CD4-positive, CD25-positive, alpha-beta regulatory T cell (primary cell): ENCODE data around the gene HOXA10. TPM values are rescaled to one million over a fixed set of nuclear protein-coding genes. Genes with fewer than 3 reads are reported as not detected.

Experiments
- ATAC-seq, 2 donors: fragments of 150-1000 bp; cut with Tn5 transposase; one replicate each; pipeline ENCODE4 v1.10.0; 2021; ENCODE audit warnings: low read depth in 2 of 2, moderate number of reproducible peaks in 2 of 2, moderate library complexity in 1 of 2
- DNase-seq, 3 donors: peaks; one replicate each; pipeline versions ENCODE4 v3.0.0 to v3.0.0-alpha.2; 2012 to 2022; ENCODE audit warnings: mixed read lengths in 1 of 3
- H3K27ac ChIP-seq: one replicate; pipeline ENCODE4 v1.7.0; 2013; ENCODE audit warnings: mild to moderate bottlenecking, low read length; ENCODE audit not compliant: insufficient read depth, poor library complexity, severe bottlenecking
- H3K27me3 ChIP-seq: one replicate; pipeline ENCODE4 v1.7.0; 2013; ENCODE audit warnings: low read length; ENCODE audit not compliant: control insufficient read depth, insufficient read depth
- H3K36me3 ChIP-seq: one replicate; pipeline ENCODE4 v1.7.0; 2013; ENCODE audit warnings: mild to moderate bottlenecking, low read length, moderate library complexity; ENCODE audit not compliant: control insufficient read depth, insufficient read depth
- H3K4me1 ChIP-seq: 2 replicates; pipeline ENCODE4 v1.7.0; 2013; ENCODE audit warnings: mild to moderate bottlenecking, low read length; ENCODE audit not compliant: insufficient read depth, control insufficient read depth, poor library complexity, severe bottlenecking
- H3K4me3 ChIP-seq: one replicate; pipeline ENCODE4 v1.7.0; 2013; ENCODE audit warnings: low read depth, mild to moderate bottlenecking, low read length, moderate library complexity
- H3K9me3 ChIP-seq, 2 experiments: 1 replicate in 1 of 2; 2 replicates in 1 of 2; pipeline ENCODE4 v1.7.0; 2013; ENCODE audit warnings: low read length in 2 of 2, mild to moderate bottlenecking in 1 of 2, moderate library complexity in 1 of 2; ENCODE audit not compliant: control insufficient read depth in 2 of 2
- H3K27ac Mint-ChIP-seq, 3 donors: one replicate each; pipeline ENCODE4 v1.8.0; 2020 to 2022; ENCODE audit warnings: mild to moderate bottlenecking in 3 of 3, mixed read lengths in 3 of 3, moderate library complexity in 2 of 3
- H3K27me3 Mint-ChIP-seq: one replicate; pipeline ENCODE4 v1.8.0; 2022; ENCODE audit warnings: mild to moderate bottlenecking, mixed read lengths
- H3K36me3 Mint-ChIP-seq: one replicate; pipeline ENCODE4 v1.8.0; 2020; ENCODE audit warnings: mixed read lengths
- H3K4me1 Mint-ChIP-seq, 4 donors: one replicate each; pipeline ENCODE4 v1.8.0; 2020 to 2022; ENCODE audit warnings: mixed read lengths in 4 of 4, mild to moderate bottlenecking in 1 of 4
- H3K4me3 Mint-ChIP-seq, 4 donors: one replicate each; pipeline ENCODE4 v1.8.0; 2020 to 2022; ENCODE audit warnings: mild to moderate bottlenecking in 4 of 4, mixed read lengths in 4 of 4, moderate library complexity in 3 of 4
- H3K9me3 Mint-ChIP-seq, 7 donors: one replicate each; pipeline ENCODE4 v1.8.0; 2020 to 2022; ENCODE audit warnings: mixed read lengths in 7 of 7, mild to moderate bottlenecking in 3 of 7, moderate library complexity in 2 of 7
- polyA plus RNA-seq, 4 donors: library from polyadenylated mRNA; unstranded; fragments of 300-500 nt; fragmentation: Illumina TruSeq; gene quantifications; one replicate each; pipeline ENCODE4 v1.2.3, GENCODE V29; 2021
- total RNA-seq: library from RNA; stranded (reverse); gene quantifications from one replicate; pipeline ENCODE4 v1.2.3, GENCODE V29; 2022

The HOXA10 gene
- total and polyA plus RNA-seq, 5 donors from 2014 or later = 0.35 TPM; not detected in 4

DNA sequence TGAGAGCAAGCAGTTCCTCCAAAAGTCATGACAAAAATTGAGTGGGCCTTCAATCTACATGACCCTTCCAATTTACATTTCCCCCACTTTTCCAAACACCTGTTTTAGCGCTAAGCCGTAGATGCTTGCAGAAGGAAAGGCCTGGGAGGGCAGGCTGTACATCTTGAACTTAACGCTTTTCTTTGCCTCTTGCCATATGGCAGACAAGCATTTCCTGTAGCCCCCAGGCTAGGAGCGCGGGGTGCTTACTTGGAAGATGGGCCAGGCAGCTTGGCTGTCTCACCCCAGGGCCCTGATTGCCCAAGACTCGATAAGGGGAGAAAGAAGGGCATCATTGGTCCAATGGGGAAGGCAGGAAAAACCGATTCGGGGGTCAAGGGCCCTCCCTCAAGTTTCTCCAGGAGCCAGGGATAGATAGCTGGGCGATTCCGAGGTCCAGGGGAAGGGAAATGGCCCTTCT is 1.8 kb downstream of the HOXA10 start:
- DNase-seq = no peak
- H3K36me3 ChIP-seq = no peaks in the 10 kb centered on the region
- Mint-ChIP-seq H3K27me3 (peaks cover 74% of the 10 kb centered on the region), H3K9me3 (peaks cover 0 to 11% (median 0%) of the 10 kb centered on the region in 7 donors), H3K4me1 (peaks cover 10 to 42% (median 13%) of the 10 kb centered on the region in 4 donors), H3K27ac (peak overlapping the region in 1 of 3 donors; percentile 79), H3K4me3 (peak overlapping the region; percentile 67 to 78 (median 74)), H3K36me3 (no peaks in the 10 kb centered on the region)
- H3K9me3 ChIP-seq = no peaks in the 10 kb centered on the region
- H3K27ac ChIP-seq = no peak overlapping the region
- H3K27me3 ChIP-seq = peaks cover 49% of the 10 kb centered on the region
- H3K4me3 ChIP-seq = no peak overlapping the region
- peaks cover 44% of the 10 kb centered on the region for H3K4me1 ChIP-seq
- no peak for ATAC-seq

DNA sequence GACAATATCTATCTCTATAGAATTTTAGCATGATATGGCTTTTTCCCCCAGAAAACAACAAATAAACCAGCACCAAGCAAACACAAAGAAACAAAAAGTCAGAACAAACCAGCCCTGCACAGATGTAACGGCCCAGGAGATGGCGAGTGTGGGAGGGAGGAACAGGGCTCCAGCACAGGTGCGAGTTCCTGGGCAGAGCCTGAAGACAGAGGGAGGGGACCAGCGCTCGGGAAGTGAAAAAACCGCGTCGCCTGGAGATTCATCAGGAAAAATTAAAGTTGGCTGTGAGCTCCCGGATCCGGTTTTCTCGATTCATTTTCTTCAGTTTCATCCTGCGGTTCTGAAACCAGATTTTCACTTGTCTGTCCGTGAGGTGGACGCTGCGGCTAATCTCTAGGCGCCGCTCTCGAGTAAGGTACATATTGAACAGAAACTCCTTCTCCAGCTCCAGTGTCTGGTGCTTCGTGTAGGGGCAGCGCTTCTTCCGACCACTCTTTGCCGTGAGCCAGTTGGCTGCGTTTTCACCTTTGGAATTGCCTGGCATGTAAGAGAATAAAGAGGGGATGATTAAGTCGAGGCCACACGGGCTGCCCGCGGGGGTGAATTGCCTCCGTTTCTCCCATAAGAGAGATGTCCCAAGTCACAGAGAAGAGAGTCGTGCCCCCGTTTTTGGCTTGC is 2.3 kb downstream of the HOXA10 start:
- H3K4me1 Mint-ChIP-seq = peaks cover 10 to 46% (median 13%) of the 10 kb centered on the region in 4 donors
- peak overlapping the region; percentile 67 to 82 (median 76) for H3K4me3 Mint-ChIP-seq
- DNase-seq (no peak), ATAC-seq (no peak)
- H3K9me3 ChIP-seq = no peaks in the 10 kb centered on the region
- H3K36me3 ChIP-seq = no peaks in the 10 kb centered on the region
- H3K27me3 ChIP-seq = peaks cover 50% of the 10 kb centered on the region
- H3K9me3 Mint-ChIP-seq = peaks cover 0 to 11% (median 0%) of the 10 kb centered on the region in 7 donors
- peak overlapping the region in 1 of 3 donors; percentile 79 for H3K27ac Mint-ChIP-seq
- no peaks in the 10 kb centered on the region for H3K36me3 Mint-ChIP-seq
- no peak overlapping the region for H3K4me3 ChIP-seq
- H3K4me1 ChIP-seq = peaks cover 48% of the 10 kb centered on the region
- H3K27ac ChIP-seq = no peak overlapping the region
- H3K27me3 Mint-ChIP-seq = peaks cover 76% of the 10 kb centered on the region

DNA sequence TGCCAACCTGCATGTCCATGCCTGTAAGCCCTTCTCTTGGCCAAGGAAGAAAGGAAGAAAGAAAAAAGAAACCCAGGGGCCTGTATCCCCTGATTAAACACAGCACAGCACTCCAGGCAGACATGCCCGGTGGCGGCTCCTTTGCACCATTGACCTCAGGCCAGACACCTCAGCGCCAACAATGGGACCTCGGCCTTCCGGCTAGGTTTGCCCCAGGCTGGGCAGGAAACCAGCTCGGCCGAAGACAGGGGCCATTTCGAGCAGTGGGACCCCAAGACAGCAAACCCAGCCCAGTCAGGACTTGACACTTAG is 2.8 kb downstream of the HOXA10 start:
- DNase-seq (no peak), ATAC-seq (no peak)
- H3K36me3 Mint-ChIP-seq = no peaks in the 10 kb centered on the region
- H3K9me3 Mint-ChIP-seq = peaks cover 0 to 11% (median 0%) of the 10 kb centered on the region in 7 donors
- H3K4me1 Mint-ChIP-seq = peaks cover 10 to 49% (median 13%) of the 10 kb centered on the region in 4 donors
- Histone ChIP-seq H3K27me3 (peaks cover 50% of the 10 kb centered on the region), H3K36me3 (no peaks in the 10 kb centered on the region), H3K4me3 (no peak overlapping the region), H3K9me3 (no peaks in the 10 kb centered on the region), H3K27ac (no peak overlapping the region), H3K4me1 (peaks cover 52% of the 10 kb centered on the region)
- peaks cover 81% of the 10 kb centered on the region for H3K27me3 Mint-ChIP-seq
- H3K4me3 Mint-ChIP-seq = peak overlapping the region; percentile 43 to 74 (median 59)
- H3K27ac Mint-ChIP-seq = no peak overlapping the region

DNA sequence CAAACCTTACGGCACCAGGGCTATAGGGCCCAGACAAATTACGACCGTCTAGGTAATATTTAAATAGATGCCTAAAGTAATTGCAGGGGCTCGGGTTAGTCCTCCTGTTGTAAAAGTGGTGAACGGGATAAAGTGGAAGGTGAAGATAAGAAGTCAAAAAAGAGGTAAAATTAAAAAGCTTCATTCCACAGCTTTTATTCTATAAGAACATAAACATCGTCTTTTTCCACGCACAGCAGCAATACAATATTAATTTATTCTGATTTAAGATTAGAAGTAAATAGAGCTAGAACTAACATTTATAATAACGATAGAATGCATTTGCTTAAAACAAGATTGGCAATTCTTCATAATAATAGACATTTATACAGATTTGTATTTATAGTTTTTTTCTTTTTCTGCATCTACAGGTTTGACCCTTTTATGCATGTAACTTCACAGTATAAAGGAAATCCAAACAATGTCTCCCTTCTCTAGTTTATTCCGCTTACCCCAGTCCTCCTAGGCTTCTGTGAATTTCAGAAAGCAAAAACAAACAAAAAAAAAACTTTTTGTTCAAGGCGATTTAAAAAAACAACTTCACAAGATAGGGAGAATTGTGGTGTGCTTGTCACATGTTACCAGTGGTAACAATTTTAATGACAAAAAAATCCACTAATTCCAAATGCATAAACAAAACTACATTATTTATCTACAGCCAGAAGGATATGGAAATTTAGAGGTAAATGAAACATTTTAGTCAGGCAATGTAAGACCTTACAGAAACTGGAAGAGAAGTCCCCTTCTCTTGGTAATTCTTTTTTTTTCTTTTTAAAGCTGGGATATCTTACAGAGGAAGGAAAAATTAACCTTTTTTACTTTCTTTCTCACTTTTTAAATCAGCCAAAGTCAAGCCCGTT is 3.4 kb downstream of the HOXA10 start:
- H3K27me3 ChIP-seq = peaks cover 51% of the 10 kb centered on the region
- Mint-ChIP-seq H3K27me3 (peaks cover 81% of the 10 kb centered on the region), H3K4me3 (peak overlapping the region in 3 of 4 donors; percentile 67 to 79 (median 74)), H3K4me1 (peaks cover 10 to 52% (median 16%) of the 10 kb centered on the region in 4 donors), H3K36me3 (no peaks in the 10 kb centered on the region), H3K9me3 (peaks cover 0 to 14% (median 0%) of the 10 kb centered on the region in 7 donors), H3K27ac (peak overlapping the region in 1 of 3 donors; percentile 87)
- peaks cover 58% of the 10 kb centered on the region for H3K4me1 ChIP-seq
- ATAC-seq = no peak
- no peaks in the 10 kb centered on the region for H3K9me3 ChIP-seq
- H3K4me3 ChIP-seq = no peak overlapping the region
- no peaks in the 10 kb centered on the region for H3K36me3 ChIP-seq
- H3K27ac ChIP-seq = no peak overlapping the region
- DNase-seq = no peak

DNA sequence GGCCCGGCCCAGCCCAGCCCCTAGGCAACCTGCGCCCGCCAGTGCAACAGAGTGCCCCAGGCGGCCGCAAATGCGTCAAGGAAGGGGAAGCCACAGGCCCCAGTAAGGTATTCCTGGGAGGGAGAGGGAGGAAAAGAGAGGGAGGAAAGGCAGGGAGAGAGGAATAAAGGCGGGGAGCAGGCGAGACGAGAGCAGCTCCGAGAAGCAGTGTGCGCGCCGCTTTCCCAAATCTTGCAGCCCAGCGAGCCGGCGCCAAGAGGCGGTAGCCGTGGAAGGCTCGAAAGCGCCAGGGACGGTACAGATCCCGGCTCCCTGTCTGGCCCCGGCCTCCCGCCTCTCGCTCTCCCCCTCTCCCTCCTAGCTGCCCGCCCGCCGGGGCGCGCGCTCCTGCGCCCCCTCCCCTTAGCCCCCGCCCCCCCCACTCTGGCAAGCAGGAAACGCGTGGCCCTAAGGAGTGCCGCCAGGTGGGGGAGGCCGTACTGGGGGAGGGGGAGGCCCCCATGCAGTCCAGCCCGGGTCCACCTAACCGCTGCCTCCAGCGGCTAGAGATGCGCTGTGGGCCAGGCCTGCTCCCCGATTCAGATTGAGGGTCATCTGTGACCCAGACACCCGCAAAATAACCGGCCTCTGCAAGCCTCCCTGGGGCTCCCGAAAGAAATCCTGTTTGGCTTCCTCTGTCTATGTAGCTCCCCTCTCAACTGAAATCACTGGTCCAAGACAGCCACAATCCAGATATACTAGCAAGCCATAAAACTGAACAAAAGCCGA is 4.3 kb downstream of the HOXA10 start:
- ATAC-seq = no peak
- no peak for DNase-seq

DNA sequence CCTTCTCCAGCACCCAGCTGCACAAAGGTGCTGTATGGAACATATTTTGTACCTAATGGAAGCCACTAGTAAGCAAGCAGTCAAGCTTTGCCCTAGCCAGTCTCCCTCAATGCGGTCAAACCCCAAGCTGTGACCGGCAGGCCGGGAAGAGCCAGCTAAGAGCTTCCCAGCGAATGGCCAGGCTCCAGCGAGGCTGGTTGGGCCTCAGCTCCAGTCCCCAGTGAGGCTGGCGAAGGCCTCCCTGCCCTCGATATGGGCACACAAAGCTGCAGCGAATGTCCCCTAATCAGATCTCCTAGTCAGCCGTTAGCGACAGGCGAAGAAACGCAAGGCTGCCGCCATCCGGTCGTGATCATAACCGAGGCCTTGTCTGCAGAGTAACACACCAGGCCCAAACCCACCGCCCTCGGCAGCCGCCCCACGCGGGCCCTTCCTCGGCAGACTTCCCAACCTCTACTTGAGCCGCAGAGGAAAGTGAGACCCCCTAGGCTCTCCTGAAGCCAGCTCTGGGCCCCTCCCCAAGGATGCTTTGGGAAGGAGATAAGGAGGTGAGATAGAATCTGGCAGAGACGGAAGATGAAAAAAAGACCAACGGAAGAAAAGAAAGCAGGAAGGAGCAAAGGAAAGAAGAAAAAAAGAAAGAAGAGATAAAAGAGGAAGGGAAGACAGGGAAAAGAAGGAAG is 5.7 kb downstream of the HOXA10 start:
- H3K4me3 Mint-ChIP-seq = peak overlapping the region; percentile 8 to 81 (median 56)
- no peak overlapping the region for H3K4me3 ChIP-seq
- peaks cover 0 to 15% (median 0%) of the 10 kb centered on the region in 7 donors for H3K9me3 Mint-ChIP-seq
- DNase-seq = peak in 1 of 3 donors; percentile 41
- H3K27ac Mint-ChIP-seq = no peak overlapping the region
- H3K27ac ChIP-seq = no peak overlapping the region
- no peaks in the 10 kb centered on the region for H3K9me3 ChIP-seq
- peaks cover 62% of the 10 kb centered on the region for H3K4me1 ChIP-seq
- H3K27me3 ChIP-seq = peaks cover 50% of the 10 kb centered on the region
- H3K27me3 Mint-ChIP-seq = peaks cover 86% of the 10 kb centered on the region
- peaks cover 10 to 58% (median 18%) of the 10 kb centered on the region in 4 donors for H3K4me1 Mint-ChIP-seq
- H3K36me3 ChIP-seq = no peaks in the 10 kb centered on the region
- no peak for ATAC-seq
- no peaks in the 10 kb centered on the region for H3K36me3 Mint-ChIP-seq

More for the DNA sequence above, 4.3 kb downstream of the HOXA10 start:
- no peak overlapping the region for H3K4me3 ChIP-seq
- H3K27ac ChIP-seq = no peak overlapping the region
- no peaks in the 10 kb centered on the region for H3K9me3 ChIP-seq
- Mint-ChIP-seq H3K36me3 (no peaks in the 10 kb centered on the region), H3K9me3 (peaks cover 0 to 15% (median 0%) of the 10 kb centered on the region in 7 donors), H3K27me3 (peaks cover 81% of the 10 kb centered on the region), H3K27ac (peak overlapping the region in 1 of 3 donors; percentile 87), H3K4me3 (peak overlapping the region in 3 of 4 donors; percentile 26 to 79 (median 33)), H3K4me1 (peaks cover 10 to 55% (median 18%) of the 10 kb centered on the region in 4 donors)
- peaks cover 46% of the 10 kb centered on the region for H3K27me3 ChIP-seq
- no peaks in the 10 kb centered on the region for H3K36me3 ChIP-seq
- H3K4me1 ChIP-seq = peaks cover 67% of the 10 kb centered on the region

DNA sequence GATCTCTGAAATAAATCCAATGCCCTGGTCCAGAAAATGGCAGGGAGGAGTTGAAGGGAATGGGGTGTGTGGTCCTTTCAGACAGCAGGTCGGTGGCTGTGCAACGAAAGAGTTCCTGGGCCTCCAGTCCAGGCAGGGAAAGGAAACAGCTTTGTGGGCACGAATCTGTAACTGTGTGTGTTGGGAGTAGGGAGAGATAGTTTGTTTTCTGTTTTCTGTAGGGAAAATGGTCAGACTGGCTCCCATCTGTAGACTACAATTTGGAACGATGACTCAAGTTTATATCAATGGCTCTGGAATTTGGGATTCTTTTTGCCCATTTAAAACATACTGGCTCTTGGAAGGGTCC is 6.2 kb downstream of the HOXA10 start:
- Mint-ChIP-seq H3K27ac (no peak overlapping the region), H3K4me1 (peaks cover 10 to 56% (median 18%) of the 10 kb centered on the region in 4 donors), H3K36me3 (no peaks in the 10 kb centered on the region), H3K27me3 (peaks cover 91% of the 10 kb centered on the region), H3K4me3 (peak overlapping the region; percentile 8 to 37 (median 22)), H3K9me3 (peaks cover 0 to 15% (median 0%) of the 10 kb centered on the region in 7 donors)
- no peak overlapping the region for H3K4me3 ChIP-seq
- peaks cover 54% of the 10 kb centered on the region for H3K27me3 ChIP-seq
- H3K27ac ChIP-seq = no peak overlapping the region
- no peaks in the 10 kb centered on the region for H3K9me3 ChIP-seq
- DNase-seq (no peak), ATAC-seq (no peak)
- H3K4me1 ChIP-seq = peaks cover 56% of the 10 kb centered on the region
- H3K36me3 ChIP-seq = no peaks in the 10 kb centered on the region
